GM23248 (cell line): ENCODE measurements around the gene MCEMP1.

Experiments
- EZH2 ChIP-seq: fragments of 200-600 bp; sonication (generic); IDR thresholded peaks from 2 replicates; pipeline ENCODE4 v1.6.1; 2018; ENCODE audit warnings: antibody characterized with exemption, mild to moderate bottlenecking; ENCODE audit not compliant: insufficient read depth, poor library complexity, severe bottlenecking
- EZH2phosphoT487 ChIP-seq: fragments of 200-600 bp; sonication (generic); IDR thresholded peaks from 2 replicates; pipeline ENCODE4 v1.6.1; 2018; ENCODE audit warnings: antibody characterized with exemption, moderate library complexity, mild to moderate bottlenecking, low read depth; ENCODE audit not compliant: insufficient read depth

GRCh38 chr19:7685546-7686445 is 8.9 kb downstream of the MCEMP1 start:
- TF ChIP-seq EZH2 (no peak), EZH2phosphoT487 (no peak)
